Measurements from ENCODE around the gene CHTOP.
A peak's percentile ranks its signal among the peaks of the same experiment; 100 is the strongest.
"Not testable (repeated sequence)": the region's sequence is repeated elsewhere in the genome, so short reads cannot be mapped to it uniquely, and the experiment has no call there.

The CHTOP gene

GRCh38 chr1:153633754-153634665 lies at the start of gene CHTOP:
Gene CHTOP, plus strand, starts transcription at chr1:153634066. Its CDS starts 2,523 bp downstream, at chr1:153636589.
- peak; percentile 94 for DNase-seq

- no peak for DNase-seq
Observed at GRCh38 chr1:153585006-153585405, 48.9 kb upstream of the CHTOP start.

- no peak for DNase-seq
Observed at GRCh38 chr1:153586347-153586746, 47.5 kb upstream of the CHTOP start.

- DNase-seq = no peak
Observed at GRCh38 chr1:153587314-153587713, 46.6 kb upstream of the CHTOP start.

GRCh38 chr1:153588033-153588432 lies 45.8 kb upstream of the CHTOP start:
- DNase-seq = not testable (repeated sequence)

- DNase-seq = no peak
Observed at GRCh38 chr1:153588482-153588881, 45.4 kb upstream of the CHTOP start.

GRCh38 chr1:153592748-153593147 lies 41.1 kb upstream of the CHTOP start:
- DNase-seq = no peak

- no peak for DNase-seq
Observed at GRCh38 chr1:153597206-153597605, 36.7 kb upstream of the CHTOP start.

GRCh38 chr1:153598309-153599172 lies 35.3 kb upstream of the CHTOP start:
- peak; percentile 6 for DNase-seq

GRCh38 chr1:153599847-153600246 lies 34.0 kb upstream of the CHTOP start:
- no peak for DNase-seq

- no peak for DNase-seq
Observed at GRCh38 chr1:153602749-153603148, 31.1 kb upstream of the CHTOP start.

GRCh38 chr1:153606194-153606593 lies 27.7 kb upstream of the CHTOP start:
- no peak for DNase-seq

- no peak for DNase-seq
Observed at GRCh38 chr1:153607381-153607780, 26.5 kb upstream of the CHTOP start.

GRCh38 chr1:153608089-153608682 lies 25.7 kb upstream of the CHTOP start:
- no peak for DNase-seq

GRCh38 chr1:153608742-153609584 lies 24.9 kb upstream of the CHTOP start:
- DNase-seq = no peak

- no peak for DNase-seq
Observed at GRCh38 chr1:153609585-153609907, 24.3 kb upstream of the CHTOP start.

- DNase-seq = no peak
Observed at GRCh38 chr1:153610334-153610733, 23.5 kb upstream of the CHTOP start.

- no peak for DNase-seq
Observed at GRCh38 chr1:153610811-153611301, 23.0 kb upstream of the CHTOP start.

- no peak for DNase-seq
Observed at GRCh38 chr1:153611356-153611755, 22.5 kb upstream of the CHTOP start.

- no peak for DNase-seq
Observed at GRCh38 chr1:153612111-153612754, 21.6 kb upstream of the CHTOP start.

- DNase-seq = no peak
Observed at GRCh38 chr1:153612755-153613331, 21.0 kb upstream of the CHTOP start, which contains the start of gene S100A16. Gene S100A16, minus strand, starts transcription at chr1:153613137. Its CDS starts 4,986 bp downstream, at chr1:153608151.

All from CD4-positive, alpha-beta T cell treated with Interleukin-17A for 4 hours (primary cell).